Lower lobe of right lung (tissue), 2 donors: ENCODE results near the gene INTS11. TPM values are rescaled to one million over a fixed set of nuclear protein-coding genes. Genes with fewer than 3 reads are reported as not detected.
A peak's percentile ranks its signal among the peaks of the same experiment; 100 is the strongest.

Source experiments
- ATAC-seq, 2 donors: fragments of 200-7000 bp; cut with Tn5 transposase; one replicate each; pipeline ENCODE4 v1.9.1; 2020 to 2022; ENCODE audit warnings: mild to moderate bottlenecking in 2 of 2, moderate library complexity in 2 of 2
- DNase-seq: peaks from one replicate; pipeline ENCODE4 v3.0.0-alpha.2; 2020
- H3K27ac ChIP-seq: fragments of 200-600 bp; one replicate; pipeline ENCODE4 v1.8.0; 2022
- H3K27me3 ChIP-seq: fragments of 200-600 bp; one replicate; pipeline ENCODE4 v1.8.0; 2022; ENCODE audit warnings: low read depth
- H3K36me3 ChIP-seq: fragments of 200-600 bp; one replicate; pipeline ENCODE4 v1.8.0; 2022; ENCODE audit warnings: mild to moderate bottlenecking
- H3K4me1 ChIP-seq: fragments of 200-600 bp; one replicate; pipeline ENCODE4 v1.8.0; 2022
- H3K4me3 ChIP-seq: fragments of 200-600 bp; one replicate; pipeline ENCODE4 v1.8.0; 2022; ENCODE audit warnings: mild to moderate bottlenecking
- H3K9me3 ChIP-seq: fragments of 200-600 bp; one replicate; pipeline ENCODE4 v1.8.0; 2022
- CTCF ChIP-seq: fragments of 200-600 bp; IDR thresholded peaks from one replicate; pipeline ENCODE4 v1.8.0; 2022; ENCODE audit warnings: antibody characterized with exemption, mild to moderate bottlenecking
- intact Hi-C: fragments of 100-400 bp; cut with DNase I; formaldehyde crosslinking; loops from one replicate; pipeline ENCODE4 v1.11.0; 2022
- total RNA-seq: library from RNA; stranded (reverse); fragmentation: NEBNext Ultra II Directional; extraction: Animal tissue kit (Norgen Biotek cat#: 25700); gene quantifications from one replicate; pipeline ENCODE4 v1.2.1, GENCODE V29; 2021
- donor health status: DM: no; HTN: yes; CAD: no; lungs with severe emphysema.

INTS11 gene
- total RNA-seq, 1 donor from 2014 or later, result 88.9 TPM

GRCh38 chr1:1272341-1273208 is 51.9 kb downstream of the INTS11 start:
- H3K4me1 ChIP-seq, result peaks cover 40% of the 10 kb centered on the region
- peak; percentile 38 for ATAC-seq

GRCh38 chr1:1270813-1271212 is 53.6 kb downstream of the INTS11 start:
- H3K27me3 ChIP-seq, result no peaks in the 10 kb centered on the region
- peaks cover 40% of the 10 kb centered on the region for H3K4me1 ChIP-seq
- H3K4me3 ChIP-seq, result peak overlapping the region; percentile 17
- H3K27ac ChIP-seq, result no peak overlapping the region
- H3K9me3 ChIP-seq, result no peaks in the 10 kb centered on the region
- TF ChIP-seq CTCF, result no peak
- no peak for DNase-seq
- intact Hi-C loops, result no loop called here
- no peak for ATAC-seq
- H3K36me3 ChIP-seq, result peaks cover 36% of the 10 kb centered on the region

More at GRCh38 chr1:1272341-1273208, 51.9 kb downstream of the INTS11 start:
- Histone ChIP-seq H3K36me3 (peaks cover 18% of the 10 kb centered on the region), H3K9me3 (no peaks in the 10 kb centered on the region), H3K27ac (peak overlapping the region; percentile 87), H3K4me3 (peak overlapping the region; percentile 93), H3K27me3 (no peaks in the 10 kb centered on the region)
- no peak for TF ChIP-seq CTCF
- intact Hi-C loops, result no loop called here
- peak; percentile 65 for DNase-seq

GRCh38 chr1:1268284-1268682 is 56.2 kb downstream of the INTS11 start:
- intact Hi-C loops, result no loop called here
- Histone ChIP-seq H3K4me1 (peaks cover 31% of the 10 kb centered on the region), H3K27me3 (no peaks in the 10 kb centered on the region), H3K9me3 (no peaks in the 10 kb centered on the region), H3K36me3 (peaks cover 57% of the 10 kb centered on the region), H3K27ac (no peak overlapping the region), H3K4me3 (no peak overlapping the region)
- no peak for TF ChIP-seq CTCF
- DNase-seq (no peak), ATAC-seq (no peak)

- TF ChIP-seq CTCF, result no peak
- DNase-seq, result no peak
- H3K27ac ChIP-seq, result no peak overlapping the region
- peaks cover 29% of the 10 kb centered on the region for H3K4me1 ChIP-seq
- ATAC-seq, result no peak
- peaks cover 63% of the 10 kb centered on the region for H3K36me3 ChIP-seq
- intact Hi-C loops, result no loop called here
- H3K27me3 ChIP-seq, result no peaks in the 10 kb centered on the region
- no peak overlapping the region for H3K4me3 ChIP-seq
- H3K9me3 ChIP-seq, result no peaks in the 10 kb centered on the region
Observed at GRCh38 chr1:1267488-1268283, 56.8 kb downstream of the INTS11 start.

- intact Hi-C loops, result no loop called here
- H3K4me1 ChIP-seq, result peaks cover 17% of the 10 kb centered on the region
- peaks cover 87% of the 10 kb centered on the region for H3K36me3 ChIP-seq
- DNase-seq (no peak), ATAC-seq (no peak)
- H3K9me3 ChIP-seq, result no peaks in the 10 kb centered on the region
- no peak overlapping the region for H3K27ac ChIP-seq
- H3K4me3 ChIP-seq, result no peak overlapping the region
- H3K27me3 ChIP-seq, result no peaks in the 10 kb centered on the region
- TF ChIP-seq CTCF, result no peak
Observed at GRCh38 chr1:1264868-1265272, 59.6 kb downstream of the INTS11 start.
